ENCODE results near the gene AGL. TPM values are rescaled to one million over a fixed set of nuclear protein-coding genes. Genes with fewer than 3 reads are reported as not detected.

AGL gene
- polyA plus RNA-seq, 3 donors, result 1.2 to 3.9 (median 1.3) TPM

GRCh38 chr1:99886179-99886578 is 36.0 kb downstream of the AGL start:
- no peaks in the 10 kb centered on the region for H3K27me3 ChIP-seq (ENCODE audit: control insufficient read depth in 2 of 2, insufficient read depth in 2 of 2, low read length in 2 of 2)
- no peaks in the 10 kb centered on the region for H3K27me3 Mint-ChIP-seq (ENCODE audit: low read depth in 3 of 3)
- intact Hi-C loops (cut with micrococcal nuclease), result no loop called here
- H3K27ac Mint-ChIP-seq, result no peak overlapping the region
- H4K20me1 ChIP-seq (ENCODE audit: insufficient read depth, low read length), result no peaks in the 10 kb centered on the region
- no peak overlapping the region for H3K27ac ChIP-seq (ENCODE audit: low read depth in 1 of 2, low read length in 2 of 2)
- H3K4me3 ChIP-seq (replicated peaks in 1 of 3; ENCODE audit: low read depth in 2 of 3, low read length in 3 of 3), result no peak overlapping the region
- H2AFZ ChIP-seq (ENCODE audit: insufficient read depth, low read depth, low read length, poor library complexity, severe bottlenecking), result no peak overlapping the region
- peaks cover 24 to 40% of the 10 kb centered on the region in 2 donors for H3K36me3 ChIP-seq (replicated peaks in 1 of 2; ENCODE audit: control insufficient read depth in 1 of 2, insufficient read depth in 2 of 2, low read length in 2 of 2)
- H3K9ac ChIP-seq (ENCODE audit: insufficient read depth, low read length, poor library complexity, severe bottlenecking), result no peak overlapping the region
- no peak for TF ChIP-seq CTCF (IDR thresholded peaks at IDR 0.05)
- no peaks in the 10 kb centered on the region for H3K4me1 ChIP-seq (ENCODE audit: control insufficient read depth in 1 of 2, insufficient read depth in 2 of 2, low read length in 2 of 2)
- no peak overlapping the region for H3K4me2 ChIP-seq (replicated peaks; ENCODE audit: extremely low read depth, low read length, poor library complexity, severe bottlenecking)
- 20% methylated on average over 1 of the region's 1 CpG for WGBS (ENCODE audit: insufficient coverage)
- no peaks in the 10 kb centered on the region for H3K4me1 Mint-ChIP-seq
- H3K9me3 Mint-ChIP-seq, result no peaks in the 10 kb centered on the region
- no peaks in the 10 kb centered on the region for H3K79me2 ChIP-seq (ENCODE audit: insufficient read depth, low read length)
- H3K4me3 Mint-ChIP-seq, result no peak overlapping the region
- no peaks in the 10 kb centered on the region for H3K9me3 ChIP-seq (replicated peaks in 1 of 2; ENCODE audit: control insufficient read depth in 1 of 2, insufficient read depth in 1 of 2, low read length in 2 of 2)
- peaks cover 40 to 48% of the 10 kb centered on the region in 2 donors for H3K36me3 Mint-ChIP-seq
- no peak for DNase-seq

GRCh38 chr1:99886841-99887240 is 36.7 kb downstream of the AGL start:
- Histone ChIP-seq H3K9ac (ENCODE audit: insufficient read depth, low read length, poor library complexity, severe bottlenecking) (no peak overlapping the region), H3K4me1 (ENCODE audit: control insufficient read depth in 1 of 2, insufficient read depth in 2 of 2, low read length in 2 of 2) (no peaks in the 10 kb centered on the region), H3K9me3 (replicated peaks in 1 of 2; ENCODE audit: control insufficient read depth in 1 of 2, insufficient read depth in 1 of 2, low read length in 2 of 2) (no peaks in the 10 kb centered on the region), H3K36me3 (replicated peaks in 1 of 2; ENCODE audit: control insufficient read depth in 1 of 2, insufficient read depth in 2 of 2, low read length in 2 of 2) (peaks cover 19 to 42% of the 10 kb centered on the region in 2 donors), H3K4me2 (replicated peaks; ENCODE audit: extremely low read depth, low read length, poor library complexity, severe bottlenecking) (no peak overlapping the region), H3K79me2 (ENCODE audit: insufficient read depth, low read length) (no peaks in the 10 kb centered on the region), H4K20me1 (ENCODE audit: insufficient read depth, low read length) (no peaks in the 10 kb centered on the region), H2AFZ (ENCODE audit: insufficient read depth, low read depth, low read length, poor library complexity, severe bottlenecking) (no peak overlapping the region), H3K27me3 (ENCODE audit: control insufficient read depth in 2 of 2, insufficient read depth in 2 of 2, low read length in 2 of 2) (no peaks in the 10 kb centered on the region), H3K4me3 (replicated peaks in 1 of 3; ENCODE audit: low read depth in 2 of 3, low read length in 3 of 3) (no peak overlapping the region), H3K27ac (ENCODE audit: low read depth in 1 of 2, low read length in 2 of 2) (no peak overlapping the region)
- no peaks in the 10 kb centered on the region for H3K4me1 Mint-ChIP-seq
- H3K27ac Mint-ChIP-seq, result no peak overlapping the region
- intact Hi-C loops (cut with micrococcal nuclease), result no loop called here
- no peaks in the 10 kb centered on the region for H3K27me3 Mint-ChIP-seq (ENCODE audit: low read depth in 3 of 3)
- no peak for TF ChIP-seq CTCF (IDR thresholded peaks at IDR 0.05)
- H3K9me3 Mint-ChIP-seq, result no peaks in the 10 kb centered on the region
- DNase-seq, result no peak
- H3K4me3 Mint-ChIP-seq, result no peak overlapping the region
- H3K36me3 Mint-ChIP-seq, result peaks cover 38 to 46% of the 10 kb centered on the region in 2 donors

Data from CD14-positive monocyte (primary cell).